BJ (cell line): ENCODE results near the gene KRT8. TPM values are rescaled to one million over a fixed set of nuclear protein-coding genes. Genes with fewer than 3 reads are reported as not detected.

Experiments used
- CTCF ChIA-PET: fragments of 350-600 bp; formaldehyde crosslinking; extraction: SDS; loops from one replicate; lab custom pipeline; 2021; ENCODE audit warnings: antibody characterized with exemption, inconsistent platforms; lab: Yijun Ruan, JAX
- POLR2A ChIA-PET: fragments of 300-600 bp; sonication (Branson Sonifier 250); formaldehyde crosslinking; extraction: SDS; loops from one replicate; lab custom pipeline; 2021; ENCODE audit warnings: antibody characterized with exemption; lab: Charles Lee
- DNase-seq: peaks from one replicate; pipeline ENCODE4 v3.0.0-alpha.2; 2011; ENCODE audit warnings: low read depth
- H3K27me3 ChIP-seq: 2 replicates; pipeline ENCODE4 v1.6.0; 2011; ENCODE audit warnings: low read length; ENCODE audit not compliant: control insufficient read depth, insufficient read depth
- H3K36me3 ChIP-seq: 2 replicates; pipeline ENCODE4 v1.5.1; 2011; ENCODE audit warnings: low read length; ENCODE audit not compliant: control insufficient read depth, insufficient read depth
- H3K4me3 ChIP-seq: 2 replicates; pipeline ENCODE4 v1.5.1; 2011; ENCODE audit warnings: low read depth, mild to moderate bottlenecking, control low read depth, low read length
- polyA plus RNA-seq: library from polyadenylated mRNA; depleted of rRNA; stranded (reverse); fragments of >200 nt; gene quantifications from 2 replicates; pipeline ENCODE4 v1.2.3, GENCODE V29; 2011
- TF ChIP-seq, protein P1 (sequence below): IDR thresholded peaks from 2 replicates; pipeline ENCODE4 v1.5.1; 2011; ENCODE audit warnings: low read depth, mild to moderate bottlenecking, control low read depth, inconsistent platforms, low read length, moderate library complexity; ENCODE audit not compliant: insufficient read depth

Gene KRT8
- polyA plus RNA-seq, 1 experiment = 41.6 TPM

DNA sequence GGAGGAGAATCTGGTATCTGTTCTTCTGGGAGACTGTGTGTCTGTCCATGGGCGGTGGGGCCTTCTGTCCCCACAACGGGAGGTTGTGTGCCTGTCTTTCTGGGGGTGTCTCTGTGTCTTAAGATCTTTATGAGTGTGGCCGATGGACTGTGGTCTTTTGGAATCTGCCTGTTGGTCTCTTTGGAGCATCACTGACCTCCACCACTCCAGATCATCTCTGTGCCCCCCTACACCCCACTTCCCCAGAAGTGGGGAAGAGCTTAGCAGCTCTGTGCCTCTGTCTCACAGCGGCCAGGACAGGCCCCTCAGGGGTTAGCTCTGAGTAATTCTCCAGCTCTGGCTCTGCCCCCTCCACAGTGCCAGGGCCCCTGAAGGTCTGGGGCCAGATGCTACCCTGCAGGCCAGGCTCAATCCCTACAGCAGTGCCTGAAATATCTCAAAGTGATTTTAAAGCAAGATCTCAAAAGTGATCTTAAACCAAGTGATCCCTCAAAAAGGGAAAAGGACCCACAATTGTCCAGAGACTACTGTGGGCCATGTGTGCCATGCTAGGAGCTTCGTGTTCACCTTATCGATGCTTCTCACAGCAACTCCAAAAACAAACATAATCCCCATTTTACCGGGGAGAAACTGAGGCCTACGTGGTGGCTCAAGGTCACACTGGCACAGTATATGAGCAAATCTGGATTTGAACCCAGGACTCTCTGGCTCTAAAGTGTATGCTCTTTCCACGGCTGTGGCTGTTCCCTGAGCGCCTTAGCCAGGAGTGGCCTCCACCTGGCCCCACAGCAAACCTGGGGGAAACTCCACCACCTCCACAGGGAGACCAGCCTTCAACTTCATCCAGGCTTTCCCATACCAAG is 30.1 kb downstream of the KRT8 start:
- Histone ChIP-seq H3K27me3 (no peaks in the 10 kb centered on the region), H3K4me3 (0 out of 2 replicates have a peak overlapping the region, but pooled peaks have one; percentile 14), H3K36me3 (no peaks in the 10 kb centered on the region)
- TF ChIP-seq, protein P1, sequence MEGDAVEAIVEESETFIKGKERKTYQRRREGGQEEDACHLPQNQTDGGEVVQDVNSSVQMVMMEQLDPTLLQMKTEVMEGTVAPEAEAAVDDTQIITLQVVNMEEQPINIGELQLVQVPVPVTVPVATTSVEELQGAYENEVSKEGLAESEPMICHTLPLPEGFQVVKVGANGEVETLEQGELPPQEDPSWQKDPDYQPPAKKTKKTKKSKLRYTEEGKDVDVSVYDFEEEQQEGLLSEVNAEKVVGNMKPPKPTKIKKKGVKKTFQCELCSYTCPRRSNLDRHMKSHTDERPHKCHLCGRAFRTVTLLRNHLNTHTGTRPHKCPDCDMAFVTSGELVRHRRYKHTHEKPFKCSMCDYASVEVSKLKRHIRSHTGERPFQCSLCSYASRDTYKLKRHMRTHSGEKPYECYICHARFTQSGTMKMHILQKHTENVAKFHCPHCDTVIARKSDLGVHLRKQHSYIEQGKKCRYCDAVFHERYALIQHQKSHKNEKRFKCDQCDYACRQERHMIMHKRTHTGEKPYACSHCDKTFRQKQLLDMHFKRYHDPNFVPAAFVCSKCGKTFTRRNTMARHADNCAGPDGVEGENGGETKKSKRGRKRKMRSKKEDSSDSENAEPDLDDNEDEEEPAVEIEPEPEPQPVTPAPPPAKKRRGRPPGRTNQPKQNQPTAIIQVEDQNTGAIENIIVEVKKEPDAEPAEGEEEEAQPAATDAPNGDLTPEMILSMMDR = no peak
- no peak for DNase-seq
- ChIA-PET CTCF (interaction anchor here (0.7 to 13.0 kb wide), 15 partner anchors 10 to 731 kb away, joined by 3 to 283 read pairs (median 5); partner anchors contain the start of gene KRT74), POLR2A (no interaction called here)

DNA sequence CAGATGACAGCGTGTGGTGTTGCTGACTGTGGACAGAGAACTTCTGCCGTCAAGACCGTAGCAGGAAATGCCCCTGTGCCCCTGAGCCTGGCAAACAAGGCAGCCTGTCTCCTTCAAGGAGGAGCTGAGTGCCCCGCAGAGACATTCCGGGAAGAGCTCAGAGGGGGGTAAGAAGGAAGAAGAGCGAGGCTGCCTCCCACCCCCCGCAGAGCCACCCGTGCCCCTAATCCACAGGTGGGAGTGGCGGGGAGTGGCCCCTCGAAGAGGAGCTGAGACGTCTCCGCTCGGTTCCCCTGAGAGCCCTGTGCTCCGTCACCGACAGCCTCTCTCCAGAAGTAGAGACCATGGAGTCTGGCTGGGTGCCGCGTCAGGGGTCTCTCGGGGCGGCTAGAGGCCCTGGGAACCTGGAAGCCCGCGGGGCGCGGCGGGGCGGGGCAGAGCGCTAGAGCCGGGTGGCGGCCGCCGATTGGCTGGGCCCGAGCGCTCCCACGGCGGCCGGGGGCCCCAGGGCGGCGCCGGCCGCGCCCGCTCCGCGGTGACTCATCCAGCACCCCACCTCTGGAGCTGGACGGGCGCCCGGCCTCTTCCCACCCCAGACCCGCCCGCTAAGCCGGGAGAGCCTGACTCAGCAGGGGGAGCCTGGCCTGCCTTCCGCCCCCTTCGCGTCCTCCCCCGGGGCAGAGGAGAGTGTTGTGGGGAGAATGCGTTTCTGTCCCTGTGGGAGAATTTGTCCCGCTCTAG is 30.9 kb downstream of the KRT8 start:
- ChIA-PET POLR2A (no interaction called here), CTCF (interaction anchor here (0.7 to 13.0 kb wide), 16 partner anchors 8 to 718 kb away, joined by 3 to 283 read pairs (median 4); partner anchors contain the start of gene KRT74)
- TF ChIP-seq, protein P1 = no peak
- Histone ChIP-seq H3K36me3 (no peaks in the 10 kb centered on the region), H3K27me3 (no peaks in the 10 kb centered on the region), H3K4me3 (peak overlapping the region; percentile 42)
- DNase-seq = peak; percentile 66

- Histone ChIP-seq H3K27me3 (no peaks in the 10 kb centered on the region), H3K36me3 (no peaks in the 10 kb centered on the region), H3K4me3 (no peak overlapping the region)
- CTCF ChIA-PET = interaction anchor here (0.9 to 13.0 kb wide), 12 partner anchors 8 to 718 kb away, joined by 3 to 283 read pairs (median 5); partner anchors contain the start of gene KRT74
- DNase-seq = no peak
- POLR2A ChIA-PET = no interaction called here
- TF ChIP-seq, protein P1 = no peak
Observed at GRCh38 chr12:52873513-52873831, 31.4 kb downstream of the KRT8 start.

GRCh38 chr12:52872644-52873389 is 32.1 kb downstream of the KRT8 start:
- TF ChIP-seq, protein P1 = no peak
- POLR2A ChIA-PET = no interaction called here
- Histone ChIP-seq H3K4me3 (no peak overlapping the region), H3K27me3 (no peaks in the 10 kb centered on the region), H3K36me3 (no peaks in the 10 kb centered on the region)
- DNase-seq = no peak
- CTCF ChIA-PET = interaction anchor here (0.8 to 13.0 kb wide), 9 partner anchors 8 to 717 kb away, joined by 3 to 283 read pairs (median 13); partner anchors contain the start of gene KRT74
